Psoas muscle (tissue), 8 donors: Measurements from ENCODE around the gene DRAXIN. TPM values are rescaled to one million over a fixed set of nuclear protein-coding genes. Genes with fewer than 3 reads are reported as not detected.

Source experiments
- ATAC-seq, 4 donors: fragments of 200-7000 bp; cut with Tn5 transposase; one replicate each; pipeline ENCODE4 v1.9.1; 2020; ENCODE audit warnings: moderate library complexity in 3 of 4, mild to moderate bottlenecking in 2 of 4
- DNase-seq, 2 donors: peaks; one replicate each; pipeline ENCODE4 v3.0.0-alpha.2; 2020
- H3K27ac ChIP-seq: fragments of 200-600 bp; one replicate; pipeline ENCODE4 v1.8.0; 2022
- H3K27me3 ChIP-seq, 3 donors: fragments of 200-600 bp in 1 of 3; one replicate each; pipeline versions ENCODE4 v1.6.1 to v1.8.0; 2013 to 2022; ENCODE audit warnings: low read length in 2 of 3, mild to moderate bottlenecking in 2 of 3, moderate library complexity in 1 of 3; ENCODE audit not compliant: insufficient read depth in 3 of 3
- H3K36me3 ChIP-seq, 2 donors: fragments of 200-600 bp in 1 of 2; one replicate each; pipeline versions ENCODE4 v1.6.1 to v1.8.0; 2013 to 2022; ENCODE audit warnings: low read depth in 1 of 2, mild to moderate bottlenecking in 1 of 2, moderate library complexity in 1 of 2; ENCODE audit not compliant: insufficient read depth in 1 of 2
- H3K4me1 ChIP-seq: fragments of 200-600 bp; one replicate; pipeline ENCODE4 v1.8.0; 2022
- H3K4me3 ChIP-seq: fragments of 200-600 bp; one replicate; pipeline ENCODE4 v1.8.0; 2022; ENCODE audit warnings: mild to moderate bottlenecking
- H3K9me3 ChIP-seq: fragments of 200-600 bp; one replicate; pipeline ENCODE4 v1.8.0; 2022
- whole genome bisulfite sequencing, 3 donors: extraction: QIAGEN DNeasy Blood & Tissue Kit; methylation state at CpG; one replicate each; pipeline versions ENCODE4 v1.1.6 to v1.1.7; 2013; 5-methylcytosine and 5-hydroxymethylcytosine counted together
- intact Hi-C, 2 donors: fragments of 100-400 bp; cut with DNase I; formaldehyde crosslinking; loops; one replicate each; pipeline versions ENCODE4 v1.11.0 to v1.14.2; 2022
- polyA plus RNA-seq, 3 donors: library from polyadenylated mRNA; stranded (reverse); fragments of 200-250 nt; gene quantifications; one replicate each; pipeline ENCODE4 v1.2.3, GENCODE V29; 2013
- total RNA-seq, 4 donors: library from RNA; stranded (reverse); fragmentation: NEBNext Ultra II Directional in 2 of 4; extraction: Animal tissue kit (Norgen Biotek cat#: 25700) in 2 of 4; gene quantifications; one replicate each; pipeline versions ENCODE4 v1.2.1 to v1.2.4, GENCODE V29; 2021 to 2023
- TF ChIP-seq, protein P1 (sequence below): fragments of 200-600 bp; IDR thresholded peaks from one replicate; pipeline ENCODE4 v1.8.0; 2022; ENCODE audit warnings: antibody characterized with exemption
- donor health status: healthy with polysubstance abuse.
- donor health status: DM: no; HTN: no; CAD: no; lungs with moderate emphysema.
- donor health status: Bipolar disorder and iron deficiency.
- donor health status: healthy.
- donor health status: DM: yes; HTN: yes; CAD: no.
- donor health status: DM: no; HTN: no; CAD: no.
- donor health status: DM: no; HTN: no; CAD: no.
- donor health status: DM: yes; HTN: yes; CAD: no.

The DRAXIN gene
- total and polyA plus RNA-seq, 7 donors = 0.01 to 0.65 (median 0.04) TPM; not detected in 4

DNA sequence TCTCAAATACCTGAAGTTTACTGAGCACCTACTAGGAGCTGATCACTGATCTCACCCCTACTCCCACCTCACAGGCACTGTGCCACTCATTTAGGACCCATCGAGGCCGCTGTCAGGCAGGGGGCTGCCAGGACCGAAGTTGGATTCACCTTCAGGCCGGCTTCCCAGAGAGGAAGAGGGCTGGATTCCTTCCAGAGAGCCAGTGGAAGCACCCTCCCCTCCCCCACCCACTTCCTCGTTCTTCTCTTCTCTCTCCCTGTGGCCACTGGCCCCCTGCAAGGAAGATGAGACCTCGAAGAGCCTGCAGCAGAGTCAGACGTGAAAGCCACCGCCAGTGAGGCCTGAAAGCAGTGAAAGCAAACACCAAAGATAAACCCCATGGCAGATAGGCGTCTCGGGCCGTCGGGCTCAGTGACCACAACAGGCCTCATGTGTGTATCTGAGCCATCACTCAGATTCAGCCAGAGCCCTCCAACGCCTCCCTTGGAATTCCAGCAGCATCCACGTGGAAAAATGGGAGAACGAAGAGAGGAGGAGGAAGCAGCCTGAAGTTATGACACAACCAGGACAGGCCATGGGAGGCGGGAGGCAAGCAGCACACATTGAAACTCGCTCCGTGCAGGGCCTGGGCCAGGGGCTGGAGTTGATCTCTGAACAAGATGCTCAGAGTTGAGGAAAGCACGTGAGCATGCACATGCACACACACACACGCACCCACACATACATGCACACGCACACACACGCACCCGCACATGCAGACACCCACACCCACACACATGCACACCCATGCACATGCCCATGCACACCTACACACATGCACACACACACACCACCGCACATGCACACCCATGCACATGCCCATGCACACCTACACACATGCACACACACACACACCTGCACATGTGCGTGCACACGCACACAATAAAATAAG is 38.3 kb downstream of the DRAXIN start:
- H3K27me3 ChIP-seq = no peaks in the 10 kb centered on the region
- ATAC-seq (no peak), DNase-seq (no peak)
- no peaks in the 10 kb centered on the region for H3K36me3 ChIP-seq
- intact Hi-C loops = loop anchor here in 1 of 2 donors (10.0 kb wide), 1 partner anchor 455 kb away; the partner anchor contains the start of gene UBIAD1
- H3K4me1 ChIP-seq = no peaks in the 10 kb centered on the region
- H3K4me3 ChIP-seq = no peak overlapping the region
- TF ChIP-seq, protein P1, sequence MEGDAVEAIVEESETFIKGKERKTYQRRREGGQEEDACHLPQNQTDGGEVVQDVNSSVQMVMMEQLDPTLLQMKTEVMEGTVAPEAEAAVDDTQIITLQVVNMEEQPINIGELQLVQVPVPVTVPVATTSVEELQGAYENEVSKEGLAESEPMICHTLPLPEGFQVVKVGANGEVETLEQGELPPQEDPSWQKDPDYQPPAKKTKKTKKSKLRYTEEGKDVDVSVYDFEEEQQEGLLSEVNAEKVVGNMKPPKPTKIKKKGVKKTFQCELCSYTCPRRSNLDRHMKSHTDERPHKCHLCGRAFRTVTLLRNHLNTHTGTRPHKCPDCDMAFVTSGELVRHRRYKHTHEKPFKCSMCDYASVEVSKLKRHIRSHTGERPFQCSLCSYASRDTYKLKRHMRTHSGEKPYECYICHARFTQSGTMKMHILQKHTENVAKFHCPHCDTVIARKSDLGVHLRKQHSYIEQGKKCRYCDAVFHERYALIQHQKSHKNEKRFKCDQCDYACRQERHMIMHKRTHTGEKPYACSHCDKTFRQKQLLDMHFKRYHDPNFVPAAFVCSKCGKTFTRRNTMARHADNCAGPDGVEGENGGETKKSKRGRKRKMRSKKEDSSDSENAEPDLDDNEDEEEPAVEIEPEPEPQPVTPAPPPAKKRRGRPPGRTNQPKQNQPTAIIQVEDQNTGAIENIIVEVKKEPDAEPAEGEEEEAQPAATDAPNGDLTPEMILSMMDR = no peak
- H3K9me3 ChIP-seq = no peaks in the 10 kb centered on the region
- H3K27ac ChIP-seq = no peak overlapping the region
- 67 to 70% (median 68%) methylated on average over 26 of the region's 26 CpGs for WGBS, 3 donors

DNA sequence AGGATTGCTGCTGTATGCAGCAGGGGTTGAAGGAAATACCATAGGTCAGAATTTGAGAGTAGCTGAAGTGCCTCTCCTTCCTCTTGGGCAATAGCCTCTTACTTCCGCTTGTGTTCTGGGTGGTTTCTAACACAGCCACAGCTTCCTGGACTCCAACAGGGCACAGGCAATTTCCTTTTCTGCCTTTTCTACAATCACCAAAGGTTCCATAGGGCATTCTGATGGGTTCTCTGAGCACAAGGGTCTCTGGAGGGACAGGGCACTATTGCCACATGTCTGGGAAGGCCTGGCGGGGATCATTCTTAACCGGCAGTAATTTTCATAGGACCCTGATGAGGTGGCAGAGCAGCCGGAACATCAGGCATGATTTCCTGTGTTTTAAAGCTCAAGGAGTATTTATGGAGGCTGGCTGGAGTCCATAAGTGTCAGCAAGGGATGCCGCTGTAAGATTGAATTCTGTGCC is 39.0 kb downstream of the DRAXIN start:
- H3K9me3 ChIP-seq = no peaks in the 10 kb centered on the region
- no peak overlapping the region for H3K27ac ChIP-seq
- H3K4me3 ChIP-seq = no peak overlapping the region
- H3K4me1 ChIP-seq = no peaks in the 10 kb centered on the region
- TF ChIP-seq, protein P1 = no peak
- intact Hi-C loops = loop anchor here in 1 of 2 donors (10.0 kb wide), 1 partner anchor 456 kb away; the partner anchor contains the start of gene UBIAD1
- H3K36me3 ChIP-seq = no peaks in the 10 kb centered on the region
- ATAC-seq (peak in 1 of 4 donors; percentile 44), DNase-seq (no peak)
- H3K27me3 ChIP-seq = no peaks in the 10 kb centered on the region
- WGBS, 3 donors = 48 to 64% (median 54%) methylated on average over 5 of the region's 5 CpGs

DNA sequence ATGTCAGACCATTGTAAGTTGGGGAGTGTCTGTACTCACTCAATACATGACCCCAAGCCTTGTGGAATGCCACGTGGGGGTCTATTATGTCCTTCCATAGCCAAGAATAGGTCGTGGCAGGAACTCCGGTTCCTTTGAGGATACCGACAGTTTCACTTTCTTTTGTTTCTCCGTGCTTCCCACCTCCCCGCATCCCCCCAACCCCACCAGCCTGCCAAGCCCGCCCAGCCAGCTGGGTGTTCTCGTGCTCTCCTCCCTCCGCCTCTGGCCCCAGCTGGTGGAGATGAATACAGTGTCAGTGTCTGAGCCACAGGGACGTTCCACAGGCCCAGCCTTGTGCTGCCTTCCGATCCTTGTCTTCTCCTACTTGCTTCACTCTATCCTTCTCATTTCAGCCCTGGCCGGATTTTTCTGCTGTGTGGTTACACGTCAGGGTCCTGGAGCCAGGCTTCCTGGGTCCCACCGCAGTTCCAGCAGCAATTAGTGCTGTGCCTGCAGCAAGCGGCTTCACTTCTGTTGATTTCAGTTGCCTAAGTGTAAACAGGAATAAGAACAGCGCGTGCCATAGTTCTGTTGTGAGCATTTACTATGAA is 40.3 kb downstream of the DRAXIN start:
- TF ChIP-seq, protein P1 = no peak
- peak overlapping the region; percentile 17 for H3K4me3 ChIP-seq
- DNase-seq = peak; percentile 80 to 82
- 5 to 26% (median 16%) methylated on average over 15 to 17 of the region's 17 CpGs for WGBS, 3 donors
- no peaks in the 10 kb centered on the region for H3K36me3 ChIP-seq
- H3K27ac ChIP-seq = peak overlapping the region; percentile 33
- no peaks in the 10 kb centered on the region for H3K27me3 ChIP-seq
- no peaks in the 10 kb centered on the region for H3K9me3 ChIP-seq
- H3K4me1 ChIP-seq = peaks cover 3% of the 10 kb centered on the region
- intact Hi-C loops = loop anchor here in 1 of 2 donors (10.0 kb wide), 1 partner anchor 457 kb away; the partner anchor contains the start of gene UBIAD1
- peak in 3 of 4 donors; percentile 17 to 77 (median 64) for ATAC-seq

DNA sequence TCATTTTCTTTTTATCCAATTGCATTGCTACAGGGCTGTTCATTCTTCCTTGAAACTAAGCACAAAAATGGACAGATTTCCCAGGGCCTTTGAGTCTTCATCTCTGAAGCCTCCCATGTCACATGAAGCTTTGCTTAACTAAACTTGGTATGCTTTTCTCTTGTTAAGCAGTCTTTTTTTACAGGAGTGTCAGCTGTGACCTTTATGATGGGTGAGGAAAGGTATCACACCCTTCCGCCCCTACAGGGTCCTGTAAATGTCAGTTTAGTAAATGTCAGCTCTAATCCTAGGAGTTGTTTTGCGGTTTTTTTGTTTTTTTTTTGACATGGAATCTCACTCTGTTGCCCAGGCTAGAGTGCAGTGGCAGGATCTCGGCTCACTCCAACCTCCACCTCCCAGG is 41.8 kb downstream of the DRAXIN start:
- DNase-seq (no peak), ATAC-seq (no peak)
- Histone ChIP-seq H3K27ac (no peak overlapping the region), H3K27me3 (no peaks in the 10 kb centered on the region), H3K9me3 (no peaks in the 10 kb centered on the region), H3K36me3 (no peaks in the 10 kb centered on the region), H3K4me1 (peaks cover 17% of the 10 kb centered on the region), H3K4me3 (no peak overlapping the region)
- 95 to 98% (median 95%) methylated on average over 3 of the region's 3 CpGs for WGBS, 3 donors
- intact Hi-C loops = loop anchor here in 1 of 2 donors (10.0 kb wide), 1 partner anchor 459 kb away; the partner anchor contains the start of gene UBIAD1
- TF ChIP-seq, protein P1 = no peak
